ENCODE results near the gene MOB2.

Gene MOB2

DNA sequence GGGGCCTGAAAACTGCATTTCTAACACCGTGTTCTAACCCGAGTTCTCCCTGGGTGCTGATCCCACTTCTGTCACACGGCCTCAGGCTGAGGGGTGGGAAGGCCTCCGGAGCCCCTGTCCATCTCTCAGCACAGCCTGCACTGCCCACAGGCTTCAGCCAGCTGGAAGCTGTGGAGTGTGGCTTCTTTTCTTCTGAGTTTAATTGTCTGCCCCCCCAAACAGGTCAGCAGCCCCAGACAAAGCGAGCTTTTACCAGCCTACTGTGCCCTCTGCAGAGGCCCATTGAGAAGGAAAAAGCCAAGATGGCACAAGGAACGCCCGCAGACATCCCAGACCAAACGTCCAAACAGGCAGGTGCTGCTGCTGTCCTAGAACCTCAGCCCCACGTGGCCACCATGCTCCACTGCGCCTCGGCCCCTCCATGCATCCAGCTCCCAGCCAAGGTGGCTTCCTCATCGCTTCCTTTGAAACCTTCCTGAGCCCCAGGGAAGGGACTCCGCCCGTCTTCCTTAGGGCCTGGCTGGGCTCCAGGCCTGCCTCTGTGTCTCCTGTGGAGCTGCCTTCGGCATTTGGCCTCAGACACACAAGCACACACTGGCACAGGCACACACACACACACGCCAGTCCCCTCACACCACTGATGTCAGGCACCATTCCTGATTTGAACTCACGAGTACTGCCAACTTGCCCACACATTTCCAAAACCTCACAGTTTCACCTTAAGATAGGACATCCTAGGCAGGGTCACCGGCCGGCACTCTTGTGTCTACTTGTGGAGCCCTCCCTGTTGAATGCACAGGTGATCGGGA lies 1.7 kb downstream of the MOB2 start:
- no peak for DNase-seq (ENCODE audit: low read depth in 2 of 2)

DNA sequence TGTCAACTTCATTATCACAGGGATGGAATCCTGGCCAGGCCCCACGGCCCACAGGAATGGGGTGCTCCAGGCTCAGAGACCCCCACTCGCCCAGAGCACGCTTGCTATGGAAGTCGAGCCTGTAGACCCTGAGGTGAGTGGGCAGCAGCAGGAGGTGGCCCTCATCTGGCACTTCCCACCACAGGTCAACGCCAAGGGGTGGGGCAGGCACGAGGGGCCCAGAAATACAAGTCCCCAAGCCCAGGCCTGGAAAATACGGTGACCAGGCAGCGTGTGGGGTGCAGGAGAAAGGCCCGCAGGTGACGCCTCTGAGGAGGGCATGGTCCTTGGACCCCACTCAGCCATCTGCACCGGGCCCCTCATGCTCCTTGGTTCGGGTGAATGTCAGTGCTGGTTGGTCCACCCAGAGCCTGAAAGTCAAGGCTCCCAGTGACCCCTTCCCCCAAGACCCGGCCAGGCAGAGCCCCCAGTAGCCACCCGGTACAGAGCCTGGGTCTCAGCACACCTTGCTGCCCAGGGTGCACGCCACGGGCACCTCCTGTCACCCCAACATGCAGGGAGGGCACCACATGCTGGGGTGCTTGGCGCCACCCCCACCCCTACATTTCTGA lies 2.4 kb downstream of the MOB2 start:
- no peak for DNase-seq (ENCODE audit: low read depth in 2 of 2)

DNA sequence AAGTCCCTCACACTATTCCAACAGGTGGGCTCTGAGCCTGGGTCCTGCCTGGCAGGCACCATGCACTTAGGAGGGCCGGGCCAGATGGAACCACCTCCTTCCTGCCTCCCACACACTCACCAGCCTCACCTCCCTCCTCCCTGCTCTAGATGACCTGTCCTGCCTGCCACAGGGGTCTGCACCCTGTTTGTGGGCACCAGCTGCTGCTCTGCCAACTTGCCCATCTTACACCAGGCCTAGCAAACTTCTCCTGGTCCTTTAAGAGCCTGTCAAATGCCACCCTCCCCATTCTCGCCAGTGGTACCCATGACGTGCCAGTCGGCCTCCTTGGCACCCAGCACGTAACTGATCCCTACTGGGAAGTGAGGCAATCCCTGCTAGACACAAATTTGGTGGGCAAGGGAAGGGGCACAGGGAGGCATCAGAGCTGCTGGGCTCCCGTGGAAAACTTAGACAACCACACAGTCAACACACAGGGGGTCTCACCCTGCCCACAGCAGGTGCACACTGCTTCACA lies 3.1 kb downstream of the MOB2 start:
- no peak for DNase-seq (ENCODE audit: low read depth in 2 of 2)

DNA sequence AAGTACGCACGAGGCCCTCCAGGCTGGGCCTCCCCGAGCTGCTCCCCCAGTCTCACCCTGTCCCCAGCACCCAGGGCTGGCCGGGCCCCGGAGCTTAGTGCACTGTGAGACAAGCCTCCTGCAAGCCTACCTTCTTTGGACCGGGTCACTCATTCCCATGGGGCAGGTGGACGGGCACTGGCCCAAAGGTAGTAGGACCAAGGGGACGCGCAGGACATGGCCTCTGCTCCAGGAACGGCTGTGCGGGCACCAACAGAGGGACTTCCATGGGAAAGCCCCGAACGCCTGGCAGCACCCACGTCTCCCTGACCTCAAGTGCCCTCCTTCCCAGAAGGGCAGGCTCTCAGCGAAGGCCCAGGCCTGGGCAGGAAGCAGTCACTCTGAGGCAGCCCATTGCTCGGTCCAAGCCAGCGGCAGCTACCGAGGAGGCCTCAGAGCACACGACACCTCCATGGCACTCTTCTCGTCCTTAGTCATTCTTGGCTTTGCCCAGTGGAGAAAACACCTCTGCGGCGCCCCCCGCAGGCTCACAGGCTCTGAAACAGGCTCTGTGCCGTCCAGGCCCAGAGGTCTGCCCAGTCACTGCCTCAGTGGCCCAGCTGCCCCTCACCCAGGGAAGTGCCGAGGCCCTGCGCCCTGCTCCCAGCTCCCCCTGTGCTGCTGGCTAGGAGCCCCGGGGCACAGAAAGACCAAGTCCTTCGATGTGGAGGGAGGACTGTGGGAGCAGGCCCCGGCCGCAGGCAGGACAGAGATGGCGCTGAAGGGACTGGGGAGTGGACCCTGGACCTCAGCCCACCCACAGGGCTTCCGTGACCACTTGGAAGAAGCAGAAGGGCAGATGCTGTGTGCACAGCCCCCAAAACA lies 3.8 kb downstream of the MOB2 start:
- DNase-seq (ENCODE audit: low read depth in 2 of 2), result no peak

DNA sequence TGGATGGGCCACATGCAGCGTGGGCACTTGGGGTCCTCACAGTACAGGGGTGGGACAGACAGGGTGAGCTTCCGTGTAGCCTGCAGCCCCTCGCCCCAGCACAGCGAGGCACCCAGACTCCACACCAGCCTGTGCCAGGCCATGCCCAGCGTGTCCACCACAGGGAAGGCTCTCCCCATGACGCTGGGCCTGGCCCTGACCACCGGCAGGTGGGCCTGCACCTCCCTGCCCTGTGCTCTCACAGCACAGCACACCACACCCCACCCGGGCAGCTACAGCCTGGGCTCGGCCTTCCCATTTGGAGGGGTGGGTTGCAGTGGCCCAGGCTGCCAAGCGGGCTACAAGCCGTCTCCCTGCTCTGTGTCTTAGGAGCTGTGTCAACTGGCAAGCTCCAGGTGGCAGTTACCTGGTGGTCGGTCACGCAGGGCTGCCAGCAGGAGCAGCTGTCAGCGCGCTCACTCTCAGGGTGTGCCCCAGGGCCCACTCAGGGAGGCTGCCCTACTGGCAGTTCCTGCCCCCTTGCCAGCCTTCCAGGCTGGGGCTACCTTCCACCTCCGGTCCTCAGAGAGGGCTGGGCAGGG lies 4.6 kb downstream of the MOB2 start:
- DNase-seq (ENCODE audit: low read depth in 2 of 2), result no peak

DNA sequence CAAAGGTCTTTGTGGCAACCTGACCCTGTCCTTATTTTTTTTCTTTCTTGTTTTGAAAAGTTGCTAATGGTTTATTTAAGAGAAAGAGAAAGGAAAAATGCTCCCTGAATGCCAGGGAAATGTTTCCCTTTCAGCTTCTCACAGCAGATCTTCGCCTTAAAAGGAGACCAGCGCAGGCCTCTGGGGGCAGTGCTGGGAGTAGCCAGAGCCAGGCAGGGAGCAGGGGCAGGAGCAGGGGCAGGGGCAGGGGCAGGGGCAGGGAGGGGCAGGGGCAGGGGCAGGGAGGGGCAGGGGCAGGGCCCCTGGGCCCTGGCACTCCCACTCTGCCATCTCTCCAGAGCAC lies 5.1 kb downstream of the MOB2 start:
- no peak for DNase-seq (ENCODE audit: low read depth in 2 of 2)

DNA sequence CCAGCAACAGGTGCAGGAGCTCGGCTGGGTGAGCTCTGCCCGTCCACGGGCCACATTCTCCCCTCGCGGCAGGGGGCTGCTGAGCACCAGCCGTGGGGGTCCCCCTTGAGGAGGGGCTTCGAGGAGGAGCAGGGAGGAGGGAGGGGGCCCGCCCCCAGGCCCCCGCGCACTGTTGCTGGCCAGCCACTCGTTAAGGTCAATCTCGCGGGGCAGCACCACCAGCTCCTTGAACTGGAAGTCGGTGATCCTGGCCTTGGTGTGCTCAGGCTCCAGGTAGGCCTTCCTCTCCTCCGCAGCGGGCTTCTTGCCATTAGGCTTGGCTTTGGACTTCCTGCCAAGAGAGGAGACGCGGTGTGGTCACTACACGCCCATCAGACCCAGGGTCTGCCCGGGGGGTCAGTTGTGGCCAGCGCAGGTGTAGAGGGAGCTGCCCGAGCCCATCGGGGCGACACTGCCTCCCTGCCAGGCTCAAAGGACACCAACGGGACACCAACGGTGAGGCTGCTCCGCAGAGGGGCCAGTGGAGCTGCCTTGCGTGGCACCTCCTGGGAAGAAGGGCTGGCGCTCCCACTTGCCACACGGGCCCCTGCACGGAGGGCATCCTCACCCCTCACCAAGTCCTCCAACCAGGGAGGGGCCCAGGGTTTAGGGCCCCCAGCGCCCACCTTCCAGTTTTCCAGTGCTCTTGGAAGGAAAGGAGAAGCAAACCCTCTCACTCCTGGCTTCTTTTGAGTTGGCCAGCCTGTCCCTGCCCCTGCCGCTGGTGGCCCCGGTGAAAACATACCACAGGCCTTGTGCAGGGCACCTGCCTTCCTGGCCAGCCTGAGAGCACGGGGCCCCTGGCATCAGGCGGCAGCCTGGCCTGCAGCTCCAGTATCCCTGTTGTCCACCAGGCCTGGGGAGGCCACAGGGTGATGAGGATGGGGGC lies 5.8 kb downstream of the MOB2 start:
- no peak for DNase-seq (ENCODE audit: low read depth in 2 of 2)

DNA sequence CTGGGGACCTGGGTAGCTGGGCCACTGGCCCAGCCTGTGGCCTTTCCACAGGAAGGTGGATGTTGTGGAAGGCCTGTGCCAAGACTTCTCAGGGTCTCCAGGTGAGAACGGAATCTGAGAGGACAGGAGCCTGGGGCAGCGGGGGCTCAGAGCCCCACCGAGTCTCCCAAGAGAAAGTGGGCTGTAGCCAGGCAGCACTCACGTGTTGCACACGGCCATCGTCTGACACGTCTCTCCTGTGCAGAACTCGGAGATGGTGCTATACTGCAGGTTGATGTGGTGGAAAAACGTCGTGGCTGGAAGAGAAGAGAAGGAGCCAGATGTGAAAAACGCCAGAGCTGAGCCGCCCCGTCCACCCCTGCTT lies 6.4 kb downstream of the MOB2 start:
- DNase-seq (ENCODE audit: low read depth in 2 of 2), result no peak

DNA sequence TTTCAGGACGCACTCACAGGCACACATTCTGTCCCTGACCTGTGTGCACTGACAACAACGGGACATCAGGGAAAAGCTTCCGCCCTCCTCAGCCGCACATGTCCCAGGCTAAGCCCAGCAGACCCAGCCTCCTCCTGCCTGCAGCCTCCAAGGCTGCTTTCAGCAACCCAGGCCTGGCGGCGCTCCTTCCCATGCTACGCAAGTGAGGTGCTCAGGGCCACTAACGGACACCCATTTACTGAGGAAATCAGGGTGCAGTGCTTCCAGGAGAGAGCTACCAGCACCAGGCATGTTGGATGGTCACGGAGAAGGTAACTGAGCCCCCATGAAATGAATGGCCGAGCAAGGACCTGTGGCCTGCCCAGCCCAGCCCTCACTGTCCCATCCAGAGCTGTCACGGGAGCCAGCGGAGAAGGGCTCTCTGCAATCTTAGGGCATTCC lies 6.9 kb downstream of the MOB2 start:
- DNase-seq (ENCODE audit: low read depth in 2 of 2), result no peak

DNA sequence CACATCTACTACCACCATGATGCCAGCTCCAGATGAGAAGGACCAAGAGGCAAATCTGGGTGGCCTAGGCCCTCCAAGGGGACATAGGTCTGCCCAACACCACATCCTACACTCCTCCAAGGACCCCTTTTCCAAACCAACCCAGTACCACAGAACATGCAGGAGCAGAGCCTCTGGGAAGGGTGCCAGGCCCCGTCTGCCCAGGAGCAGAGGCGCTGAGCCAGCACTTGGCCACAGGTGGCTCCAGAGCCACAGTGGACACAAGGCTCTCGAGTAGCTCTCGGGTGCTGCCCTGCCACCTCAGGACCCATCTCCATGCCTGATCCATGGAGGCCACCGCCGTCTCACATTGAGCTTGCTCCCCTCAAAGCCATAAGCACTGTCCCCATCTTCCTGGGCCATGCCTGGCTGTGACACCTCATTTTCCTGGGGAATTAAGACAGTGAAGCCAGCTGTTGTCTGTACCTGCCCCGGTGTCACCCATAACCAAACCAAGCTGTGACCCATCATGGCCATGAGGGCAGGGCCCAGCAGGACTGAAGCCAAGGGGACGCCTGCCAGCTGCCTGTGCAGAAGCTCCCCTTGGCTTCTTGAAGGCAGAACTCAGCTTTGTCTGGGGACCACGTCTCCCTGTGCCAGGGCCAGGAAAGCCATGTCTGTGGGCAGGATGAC lies 7.4 kb downstream of the MOB2 start:
- DNase-seq (ENCODE audit: low read depth in 2 of 2), result no peak

DNA sequence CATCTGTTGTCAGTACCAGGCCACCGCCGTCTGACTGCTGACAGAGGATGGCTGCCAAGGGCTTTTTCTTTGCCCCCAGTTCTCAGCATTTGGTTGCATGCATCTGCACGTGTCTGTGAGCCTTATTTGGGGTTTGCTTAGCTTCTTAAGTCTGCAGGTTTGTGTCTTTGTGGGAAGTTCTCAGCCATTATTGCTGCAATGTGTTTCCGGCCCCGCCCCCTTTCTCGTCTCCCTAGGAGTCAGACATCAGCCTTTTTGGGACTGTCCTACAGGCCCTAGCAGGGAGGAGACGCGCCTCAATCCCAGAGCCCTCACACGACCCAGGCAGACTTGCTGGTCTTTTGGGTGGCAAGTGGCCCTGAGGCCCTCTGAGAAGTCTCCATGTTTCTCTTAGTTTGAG lies 8.0 kb downstream of the MOB2 start:
- DNase-seq (ENCODE audit: low read depth in 2 of 2), result no peak

DNA sequence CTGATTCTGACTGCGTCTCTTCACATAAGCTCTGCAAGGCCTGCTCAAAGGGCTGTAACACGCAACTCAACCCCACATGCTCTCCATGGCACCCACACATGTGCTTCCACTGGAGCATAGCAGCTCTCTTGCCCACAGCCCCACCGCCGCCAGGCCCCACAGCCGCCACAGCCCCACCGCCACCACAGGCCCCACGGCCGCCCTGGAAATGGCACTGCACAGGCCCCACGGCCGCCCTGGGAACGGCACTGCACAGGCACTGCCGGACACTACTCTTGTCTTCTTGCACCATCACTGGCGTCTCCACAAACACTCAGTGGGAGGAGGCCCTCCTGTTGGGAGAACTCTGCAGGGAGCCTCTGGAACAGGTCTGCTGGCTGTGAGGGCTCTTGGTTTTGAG lies 8.6 kb downstream of the MOB2 start:
- DNase-seq (ENCODE audit: low read depth in 2 of 2), result no peak

DNA sequence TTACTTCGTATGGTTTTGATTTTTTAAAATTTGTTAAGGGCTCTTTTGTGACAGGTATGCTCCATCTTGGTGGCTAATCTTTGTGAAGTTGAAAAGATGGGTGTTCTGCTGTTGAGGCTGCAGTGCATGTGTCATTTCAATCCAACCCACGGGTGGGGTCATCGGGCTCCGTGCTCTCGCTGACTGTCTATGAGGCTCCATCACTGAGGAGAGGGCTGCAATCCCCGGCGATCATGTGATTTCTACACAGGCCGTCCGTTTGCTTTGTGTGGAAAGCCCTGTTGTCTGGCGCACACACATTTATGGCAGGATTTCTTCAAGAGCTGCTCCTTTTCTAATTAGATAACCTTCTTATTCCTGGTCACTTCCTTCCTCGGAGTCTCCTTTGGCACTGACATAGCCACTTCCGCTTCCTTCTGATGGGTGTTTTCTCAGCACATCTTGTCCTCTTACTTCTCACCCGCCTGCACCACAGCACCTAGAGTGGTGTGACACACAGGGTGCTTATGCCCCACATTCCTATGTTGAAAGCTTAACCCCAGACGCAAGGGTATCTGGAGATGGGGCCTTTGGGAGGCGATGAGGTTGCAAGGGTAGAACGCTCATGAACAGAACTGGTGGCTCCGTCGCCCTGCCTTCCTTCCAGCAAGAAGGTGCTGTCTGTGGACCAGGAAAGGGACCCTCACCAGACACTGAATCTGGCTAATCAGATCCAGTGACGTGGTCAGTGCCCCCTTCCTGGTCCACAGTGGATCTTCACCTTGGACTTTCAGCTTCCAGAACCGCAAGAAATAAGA lies 9.4 kb downstream of the MOB2 start:
- no peak for DNase-seq (ENCODE audit: low read depth in 2 of 2)

DNA sequence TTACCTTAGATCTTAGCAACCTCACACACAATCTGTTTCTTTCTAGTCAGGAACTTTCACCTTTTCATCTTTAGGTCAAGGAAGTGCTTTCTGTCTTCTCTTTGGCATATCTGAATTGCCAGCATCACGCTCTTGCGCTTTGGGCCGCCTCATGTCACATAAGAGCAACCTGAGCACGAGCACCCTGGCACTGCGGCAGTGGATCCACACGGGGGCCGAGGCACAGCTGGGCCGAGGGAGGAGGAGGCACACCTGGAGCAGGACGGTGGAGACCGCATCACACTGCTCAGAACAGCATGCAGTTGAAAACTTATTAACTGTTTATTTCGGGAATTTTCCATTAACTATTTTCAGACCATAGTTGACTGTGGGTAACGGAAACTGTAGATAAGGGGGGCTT lies 10.7 kb downstream of the MOB2 start:
- no peak for DNase-seq (ENCODE audit: low read depth in 2 of 2)

DNA sequence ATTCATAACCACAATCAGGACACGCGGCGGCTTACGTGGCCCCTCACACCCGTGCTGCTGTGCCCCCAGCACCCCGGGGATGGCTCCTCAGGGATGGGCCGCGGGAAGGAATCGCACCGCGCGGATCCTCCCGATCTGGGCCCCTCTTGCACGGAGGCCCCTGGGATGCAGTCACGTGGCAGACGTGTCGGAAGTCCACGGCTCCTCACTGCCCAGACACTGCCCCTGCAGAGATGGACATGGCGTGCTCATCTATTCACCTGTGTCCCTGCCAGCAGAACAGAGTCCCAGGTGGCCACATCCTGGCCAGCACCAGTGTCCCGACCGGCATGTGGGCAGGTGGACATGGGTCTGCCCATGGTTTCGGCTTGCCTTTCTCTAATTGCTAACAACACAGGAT lies 12.8 kb downstream of the MOB2 start:
- no peak for DNase-seq (ENCODE audit: low read depth in 2 of 2)

DNA sequence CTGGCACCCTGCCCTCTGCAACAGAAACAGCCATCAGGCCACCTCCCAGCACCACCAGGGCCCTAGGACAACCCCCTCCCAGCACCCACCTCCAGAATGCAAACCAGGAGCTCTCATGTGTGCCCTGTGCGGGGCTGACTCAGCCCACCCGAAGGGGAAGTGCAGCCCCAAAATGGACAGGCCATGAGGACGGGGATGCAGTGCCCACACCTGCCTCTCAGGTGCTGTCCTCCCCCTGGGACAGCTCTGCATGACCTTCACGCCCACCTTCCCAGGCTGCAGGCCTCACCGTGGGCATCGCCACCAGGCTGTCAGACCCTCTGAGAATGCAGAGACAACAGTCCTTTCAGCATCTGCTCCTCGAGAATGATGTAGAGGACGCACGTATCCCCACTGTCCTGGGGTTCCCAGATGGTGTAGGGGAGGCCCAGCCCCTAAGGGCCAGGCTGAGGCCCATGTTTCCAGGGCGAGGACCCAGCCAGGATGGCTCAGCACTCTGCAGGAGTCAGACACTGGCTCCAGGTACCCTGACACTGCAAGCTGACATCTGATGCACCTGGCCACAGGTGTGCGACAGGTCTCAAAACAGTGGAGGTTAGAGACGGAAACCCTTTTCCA lies 13.5 kb downstream of the MOB2 start:
- DNase-seq (ENCODE audit: low read depth in 2 of 2), result no peak

DNA sequence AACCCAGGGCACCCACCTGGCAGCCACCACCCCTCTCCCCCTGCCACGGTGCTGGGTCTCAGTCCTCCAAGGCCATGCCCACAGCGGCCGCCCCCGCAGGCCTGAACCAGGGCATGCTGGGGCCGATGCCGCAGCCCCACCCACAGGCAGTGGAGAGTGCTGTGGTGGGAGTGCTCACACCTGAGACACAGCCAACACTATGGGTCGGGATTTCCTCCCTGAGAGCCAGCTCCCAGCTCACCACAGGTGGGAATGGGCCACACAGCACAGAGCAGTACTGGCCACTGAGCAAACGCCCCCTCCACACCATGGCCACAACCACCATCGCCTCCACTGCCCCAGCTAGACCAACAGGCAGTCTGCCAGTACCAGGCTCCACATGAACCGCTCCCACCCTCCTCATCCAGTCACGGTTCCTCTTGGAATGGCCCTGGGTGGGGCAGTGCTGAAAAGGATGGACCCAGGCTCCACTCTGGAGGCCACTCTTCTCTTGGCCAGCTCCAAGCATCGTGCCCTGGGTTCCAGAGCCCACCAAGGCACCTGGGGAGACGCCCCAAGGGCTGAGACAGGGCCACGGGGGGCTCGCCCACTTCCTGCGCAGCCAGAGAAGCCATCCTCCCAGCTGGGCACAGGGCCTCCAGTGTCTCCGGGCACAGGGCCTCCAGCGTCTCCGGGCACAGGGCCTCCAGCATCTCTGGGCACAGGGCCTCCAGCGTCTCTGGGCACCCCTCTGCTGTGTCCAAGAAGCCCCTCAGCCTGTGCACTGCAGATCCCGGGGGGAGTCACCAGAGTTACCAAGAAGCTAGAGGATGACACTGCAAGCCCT lies 14.2 kb downstream of the MOB2 start:
- DNase-seq (ENCODE audit: low read depth in 2 of 2), result no peak

DNA sequence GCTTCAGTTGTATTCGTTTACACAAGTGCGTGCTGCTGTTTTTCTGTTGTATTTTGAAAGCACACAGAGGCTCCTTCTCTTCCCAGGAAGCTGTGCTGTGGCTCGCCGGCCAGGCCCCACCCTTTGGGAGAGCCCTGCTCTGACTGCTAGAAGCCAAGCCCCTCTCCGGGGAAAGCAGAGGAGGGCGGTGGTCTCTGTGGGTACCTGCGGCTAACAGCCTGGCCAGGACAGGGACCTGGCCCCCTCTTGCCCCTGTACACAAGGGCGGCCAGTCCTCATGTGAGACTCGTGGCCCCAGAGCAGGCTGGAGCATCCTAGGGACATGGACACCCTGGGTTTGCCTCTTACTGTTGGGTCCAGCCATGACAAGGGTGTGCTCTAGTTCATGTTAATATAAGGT lies 14.8 kb downstream of the MOB2 start:
- no peak for DNase-seq (ENCODE audit: low read depth in 2 of 2)

Measured in stimulated activated CD8-positive, alpha-beta memory T cell treated with anti-CD3 and anti-CD28 coated beads, Interleukin-2, amount 100 ng/mL, for 1 hour (primary cell).